ENCODE measurements around the gene ITM2C.

DNA sequence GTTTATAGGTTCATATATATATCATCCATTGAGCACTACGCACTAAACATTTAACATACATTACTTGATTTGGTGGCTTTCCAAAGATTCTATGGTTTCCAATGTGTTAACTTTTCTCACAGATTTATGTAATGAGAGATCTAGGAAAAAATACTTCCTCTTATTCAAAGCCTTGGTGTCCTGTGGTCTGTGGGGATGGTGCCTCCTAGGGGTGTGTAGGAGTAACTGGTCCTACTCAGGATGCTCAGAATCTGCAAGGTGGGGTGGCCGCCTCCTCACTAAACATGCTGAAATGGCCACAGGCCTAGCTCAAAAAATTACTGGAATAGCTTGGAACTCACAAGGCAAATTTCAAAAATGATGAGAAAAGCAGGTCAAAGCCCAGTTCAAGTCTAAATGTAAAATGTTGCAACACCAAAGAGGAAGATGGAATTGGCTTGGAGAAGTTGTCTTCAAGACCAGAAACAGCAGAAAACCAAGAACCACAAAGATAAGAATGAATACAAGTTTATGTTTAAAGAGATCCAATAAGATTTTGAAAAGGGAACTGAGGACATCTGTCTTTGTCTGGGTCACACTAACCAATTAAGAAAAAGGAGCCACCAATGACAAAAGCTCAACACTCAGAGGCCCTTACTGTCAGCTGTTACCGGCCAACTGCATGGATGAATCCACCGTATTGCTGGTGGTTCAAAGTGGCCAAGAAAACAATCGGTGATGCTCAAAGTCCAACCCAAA lies 48.8 kb downstream of the ITM2C start:
- TF ChIP-seq POLR2A (IDR thresholded peaks at IDR 0.05; ENCODE audit: low read length) (no peak), GATA1 (IDR thresholded peaks at IDR 0.05; ENCODE audit: low read depth, low read length) (no peak)

Measured in erythroblast (primary cell).